ENCODE data around the gene BGN. TPM values are rescaled to one million over a fixed set of nuclear protein-coding genes. Genes with fewer than 3 reads are reported as not detected.

BGN gene
- total and polyA plus RNA-seq, 8 donors: 6.2 to 64.3 (median 16.2) TPM

DNA sequence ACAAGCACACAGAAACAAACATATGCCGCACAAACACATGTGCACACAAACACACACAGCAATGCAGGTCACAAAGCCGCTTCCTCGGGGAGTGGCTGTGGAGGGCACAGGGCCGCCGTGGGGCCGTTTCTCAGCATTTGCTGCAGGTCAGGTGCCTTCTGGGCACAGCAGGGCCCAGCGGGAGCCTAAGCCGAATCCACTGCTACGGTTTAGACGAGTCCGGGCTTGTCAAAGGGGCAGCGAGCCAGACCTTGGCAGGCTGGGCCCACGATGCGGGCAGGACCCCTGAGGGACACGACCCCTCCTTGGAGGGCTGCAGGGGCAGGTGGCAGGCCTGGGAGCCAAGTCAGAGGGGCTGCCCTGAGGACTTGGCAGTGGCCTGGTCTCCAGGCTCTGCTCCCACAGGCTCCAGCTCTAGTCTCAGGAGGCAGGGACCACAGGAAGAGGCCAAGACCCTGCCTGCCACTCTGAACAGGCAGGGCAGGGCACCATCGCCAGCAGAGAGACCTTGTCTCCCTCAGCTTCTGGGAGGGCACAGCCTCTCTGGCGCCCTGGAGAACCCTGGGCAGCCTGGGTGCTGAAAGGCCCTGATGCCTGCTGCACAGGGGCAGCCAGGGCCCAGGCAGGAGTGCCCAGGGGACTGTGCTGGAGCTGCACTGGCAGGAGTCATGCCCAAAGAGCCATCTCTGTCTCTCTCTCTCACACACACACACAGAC is 17.2 kb downstream of the BGN start:
- no peak for DNase-seq
- intact Hi-C loops (cut with DNase I; ENCODE audit: low total_unique reads): no loop called here
- no peak for TF ChIP-seq EP300 (IDR thresholded peaks at IDR 0.05)
- no peak for TF ChIP-seq POLR2A (IDR thresholded peaks at IDR 0.05)
- TF ChIP-seq POLR2AphosphoS5 (IDR thresholded peaks at IDR 0.05): no peak
- WGBS, 5 donors: 68 to 87% (median 83%) methylated on average over 6 to 17 of the region's 17 CpGs
- no peak overlapping the region for H3K27ac ChIP-seq
- H3K27me3 ChIP-seq: peaks cover 0 to 18% (median 8%) of the 10 kb centered on the region in 3 donors
- H3K36me3 ChIP-seq: no peaks in the 10 kb centered on the region
- H3K9me3 ChIP-seq: no peaks in the 10 kb centered on the region
- no peak overlapping the region for H3K4me3 ChIP-seq
- H3K4me1 ChIP-seq: peaks cover 0 to 7% (median 3%) of the 10 kb centered on the region in 4 donors

DNA sequence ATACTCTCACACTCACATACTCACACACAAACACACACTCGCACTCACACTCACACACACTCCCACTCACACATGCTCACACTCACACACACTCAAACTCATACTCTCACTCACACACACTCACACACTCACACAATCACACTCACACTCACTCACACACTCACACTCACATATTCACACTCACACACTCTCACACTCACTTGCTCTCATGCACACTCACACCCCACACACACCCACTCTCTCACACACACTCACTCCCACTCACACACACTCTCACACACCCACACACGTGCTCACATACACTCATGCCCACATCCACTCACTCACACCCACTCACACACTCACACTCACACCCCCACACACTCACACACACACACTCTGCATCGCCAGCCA is 17.7 kb downstream of the BGN start:
- H3K36me3 ChIP-seq: no peaks in the 10 kb centered on the region
- peaks cover 0 to 4% (median 2%) of the 10 kb centered on the region in 4 donors for H3K4me1 ChIP-seq
- intact Hi-C loops (cut with DNase I; ENCODE audit: low total_unique reads): no loop called here
- WGBS, 5 donors: 50 to 64% (median 61%) methylated on average over 2 to 3 of the region's 3 CpGs
- H3K27ac ChIP-seq: no peak overlapping the region
- peaks cover 0 to 21% (median 14%) of the 10 kb centered on the region in 3 donors for H3K27me3 ChIP-seq
- TF ChIP-seq, protein P1, sequence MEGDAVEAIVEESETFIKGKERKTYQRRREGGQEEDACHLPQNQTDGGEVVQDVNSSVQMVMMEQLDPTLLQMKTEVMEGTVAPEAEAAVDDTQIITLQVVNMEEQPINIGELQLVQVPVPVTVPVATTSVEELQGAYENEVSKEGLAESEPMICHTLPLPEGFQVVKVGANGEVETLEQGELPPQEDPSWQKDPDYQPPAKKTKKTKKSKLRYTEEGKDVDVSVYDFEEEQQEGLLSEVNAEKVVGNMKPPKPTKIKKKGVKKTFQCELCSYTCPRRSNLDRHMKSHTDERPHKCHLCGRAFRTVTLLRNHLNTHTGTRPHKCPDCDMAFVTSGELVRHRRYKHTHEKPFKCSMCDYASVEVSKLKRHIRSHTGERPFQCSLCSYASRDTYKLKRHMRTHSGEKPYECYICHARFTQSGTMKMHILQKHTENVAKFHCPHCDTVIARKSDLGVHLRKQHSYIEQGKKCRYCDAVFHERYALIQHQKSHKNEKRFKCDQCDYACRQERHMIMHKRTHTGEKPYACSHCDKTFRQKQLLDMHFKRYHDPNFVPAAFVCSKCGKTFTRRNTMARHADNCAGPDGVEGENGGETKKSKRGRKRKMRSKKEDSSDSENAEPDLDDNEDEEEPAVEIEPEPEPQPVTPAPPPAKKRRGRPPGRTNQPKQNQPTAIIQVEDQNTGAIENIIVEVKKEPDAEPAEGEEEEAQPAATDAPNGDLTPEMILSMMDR (IDR thresholded peaks at IDR 0.05): no peak
- TF ChIP-seq POLR2AphosphoS5 (IDR thresholded peaks at IDR 0.05) (no peak), POLR2A (IDR thresholded peaks at IDR 0.05) (no peak), EP300 (IDR thresholded peaks at IDR 0.05) (no peak)
- H3K4me3 ChIP-seq: no peak overlapping the region
- no peak for DNase-seq
- no peaks in the 10 kb centered on the region for H3K9me3 ChIP-seq

DNA sequence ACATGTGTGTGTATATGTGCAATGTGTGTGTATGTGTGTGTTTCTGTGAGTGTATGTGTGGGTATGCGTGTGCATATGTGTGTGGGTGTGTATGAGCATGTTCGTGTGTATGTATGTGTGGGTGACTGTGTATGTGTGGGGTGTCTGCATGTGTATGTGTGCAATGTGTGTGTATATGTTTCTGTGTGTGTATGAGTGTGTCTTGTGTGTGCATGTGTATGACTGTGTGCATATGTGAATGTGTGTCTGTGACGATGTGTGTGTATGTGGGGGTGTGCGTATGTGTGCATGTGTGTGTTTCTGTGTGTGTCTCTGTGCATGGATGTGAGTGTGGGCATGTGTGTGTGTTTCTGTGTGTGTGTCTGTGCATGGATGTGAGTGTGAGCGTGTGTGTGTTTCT is 18.5 kb downstream of the BGN start:
- Histone ChIP-seq H3K36me3 (no peaks in the 10 kb centered on the region), H3K4me1 (peaks cover 0 to 3% (median 0%) of the 10 kb centered on the region in 4 donors), H3K4me3 (no peak overlapping the region), H3K27ac (no peak overlapping the region), H3K9me3 (no peaks in the 10 kb centered on the region), H3K27me3 (peaks cover 3 to 29% (median 21%) of the 10 kb centered on the region in 3 donors)
- intact Hi-C loops (cut with DNase I; ENCODE audit: low total_unique reads): no loop called here
- no peak for DNase-seq
- WGBS, 5 donors: 68 to 93% (median 74%) methylated on average over 4 to 5 of the region's 5 CpGs
- no peak for TF ChIP-seq POLR2A (IDR thresholded peaks at IDR 0.05)
- TF ChIP-seq, protein P1 (IDR thresholded peaks at IDR 0.05): no peak
- no peak for TF ChIP-seq POLR2AphosphoS5 (IDR thresholded peaks at IDR 0.05)
- no peak for TF ChIP-seq EP300 (IDR thresholded peaks at IDR 0.05)

DNA sequence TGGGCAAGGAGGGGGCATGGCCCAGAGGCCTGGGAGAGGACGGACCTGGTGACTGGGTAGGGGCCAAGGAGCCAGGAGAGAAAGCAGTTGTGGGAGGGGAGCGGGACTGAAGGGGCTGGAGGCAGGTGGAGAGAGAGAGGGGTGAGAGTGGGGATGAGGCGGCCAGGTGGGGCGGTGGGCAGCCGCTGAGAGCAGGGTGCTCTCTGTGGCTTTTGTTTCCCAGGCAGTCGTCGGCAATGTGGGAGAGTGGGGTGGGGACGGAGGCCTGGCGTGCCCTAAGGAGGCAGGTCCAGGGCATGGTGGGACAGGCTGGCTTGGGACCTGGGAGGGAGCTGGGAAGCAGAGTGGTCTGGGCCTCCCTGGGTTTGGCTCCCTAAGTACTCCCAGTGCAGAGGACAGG is 19.5 kb downstream of the BGN start:
- Histone ChIP-seq H3K36me3 (no peaks in the 10 kb centered on the region), H3K27me3 (peaks cover 10 to 35% (median 31%) of the 10 kb centered on the region in 3 donors), H3K4me1 (peaks cover 0 to 5% (median 0%) of the 10 kb centered on the region in 4 donors), H3K4me3 (no peak overlapping the region), H3K9me3 (no peaks in the 10 kb centered on the region), H3K27ac (no peak overlapping the region)
- DNase-seq: no peak
- TF ChIP-seq POLR2A (IDR thresholded peaks at IDR 0.05) (no peak), POLR2AphosphoS5 (IDR thresholded peaks at IDR 0.05) (no peak), EP300 (IDR thresholded peaks at IDR 0.05) (no peak)
- WGBS, 5 donors: 62 to 82% (median 79%) methylated on average over 4 to 9 of the region's 9 CpGs
- intact Hi-C loops (cut with DNase I; ENCODE audit: low total_unique reads): no loop called here

DNA sequence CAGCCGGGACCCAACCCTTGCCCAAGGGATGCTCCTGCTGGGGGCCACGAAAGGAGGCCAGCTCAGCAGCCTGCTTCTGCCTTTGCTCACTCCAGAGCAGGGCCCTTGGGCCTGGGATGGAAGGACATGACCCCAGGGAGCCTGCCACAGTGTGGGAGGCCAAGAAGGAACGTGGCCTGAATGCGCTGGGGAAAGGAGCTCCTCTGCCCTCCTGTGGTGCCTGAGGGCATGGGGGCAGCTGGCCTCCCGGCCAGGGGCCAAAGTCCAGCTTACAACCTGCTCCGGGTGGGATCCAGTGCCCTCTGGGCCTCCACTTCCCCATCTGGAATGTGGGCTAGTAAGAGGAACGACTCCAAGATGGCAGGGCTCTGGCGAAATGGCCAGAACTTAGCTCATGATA is 20.7 kb downstream of the BGN start:
- TF ChIP-seq POLR2AphosphoS5 (IDR thresholded peaks at IDR 0.05) (no peak), EP300 (IDR thresholded peaks at IDR 0.05) (no peak), POLR2A (IDR thresholded peaks at IDR 0.05) (no peak)
- TF ChIP-seq, protein P1 (IDR thresholded peaks at IDR 0.05): no peak
- no peak for DNase-seq
- 58 to 83% (median 60%) methylated on average over 2 to 8 of the region's 8 CpGs for WGBS, 5 donors
- no peak overlapping the region for H3K27ac ChIP-seq
- H3K4me1 ChIP-seq: peaks cover 0 to 5% (median 0%) of the 10 kb centered on the region in 4 donors
- intact Hi-C loops (cut with DNase I; ENCODE audit: low total_unique reads): no loop called here
- H3K9me3 ChIP-seq: no peaks in the 10 kb centered on the region
- peaks cover 10 to 45% (median 41%) of the 10 kb centered on the region in 3 donors for H3K27me3 ChIP-seq
- H3K36me3 ChIP-seq: no peaks in the 10 kb centered on the region
- H3K4me3 ChIP-seq: no peak overlapping the region

All from stomach (tissue), 9 donors.